Liver (tissue), 3 donors: Measurements from ENCODE around the gene MAGI1.

Experiments used
- CTCF ChIP-seq: fragments of 150-350 bp; IDR thresholded peaks from 2 replicates; pipeline ENCODE4 v1.5.1; 2017; ENCODE audit warnings: improper control_type of control experiment, low read depth, low read length; ENCODE audit not compliant: missing input control
- JUND ChIP-seq, 2 donors: IDR thresholded peaks; 2 replicates each; pipeline ENCODE4 v1.6.1; 2016; ENCODE audit warnings: antibody characterized with exemption in 2 of 2
- NR2F2 ChIP-seq: IDR thresholded peaks from 2 replicates; pipeline ENCODE4 v1.6.1; 2016; ENCODE audit warnings: antibody characterized with exemption
- REST ChIP-seq: IDR thresholded peaks from 2 replicates; pipeline ENCODE4 v1.6.1; 2016; ENCODE audit warnings: antibody characterized with exemption, mild to moderate bottlenecking
- TAF1 ChIP-seq: conservative IDR thresholded peaks from 2 replicates; pipeline ENCODE4 v1.6.1; 2016; ENCODE audit warnings: antibody characterized with exemption, mild to moderate bottlenecking
- donor health status: healthy.
- donor health status: healthy.

DNA sequence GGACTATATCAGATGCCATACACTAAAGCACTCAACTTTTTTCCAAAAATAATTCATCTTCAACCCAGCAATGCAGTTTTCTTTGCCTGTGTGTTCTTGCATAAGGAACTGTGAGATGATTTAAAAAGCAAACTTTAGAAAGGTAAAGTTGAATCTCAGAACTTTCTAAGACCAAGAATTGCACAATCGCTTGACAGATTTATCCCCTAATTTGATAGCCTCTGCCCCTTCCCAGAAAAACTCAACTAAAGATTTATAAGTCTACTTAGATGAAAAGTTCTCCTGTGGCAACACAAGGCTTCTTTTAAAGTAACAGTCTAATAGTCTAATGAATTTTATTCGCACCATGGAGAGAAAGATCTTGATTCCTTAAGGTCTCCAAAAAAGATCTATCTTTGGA, 259.3 kb downstream of the MAGI1 start:
- TF ChIP-seq CTCF (no peak), TAF1 (no peak), REST (no peak), JUND (IDR thresholded peaks at IDR 0.05) (no peak), NR2F2 (no peak)
